Sigmoid colon (tissue), 4 donors: Measurements from ENCODE around the gene MDM2.

Experiments used
- EP300 ChIP-seq, 4 donors: sonication (generic); formaldehyde crosslinking; IDR thresholded peaks; one replicate each; pipeline ENCODE4 v1.6.1; 2017; ENCODE audit warnings: antibody characterized with exemption in 4 of 4
- POLR2A ChIP-seq, 2 donors: fragments of 450-650 bp; IDR thresholded peaks; one replicate each; pipeline ENCODE4 v1.6.1; 2016; ENCODE audit warnings: antibody characterized with exemption in 2 of 2, mild to moderate bottlenecking in 2 of 2, moderate library complexity in 2 of 2
- TF ChIP-seq, protein P1 (sequence below), 4 experiments: fragments of 450-650 bp in 3 of 4; fragments of 200-600 bp in 1 of 4; IDR thresholded peaks; one replicate each; pipeline ENCODE4 v1.5.1; 2016 to 2019; ENCODE audit warnings: antibody characterized with exemption in 4 of 4, mild to moderate bottlenecking in 3 of 4, moderate library complexity in 2 of 4

DNA sequence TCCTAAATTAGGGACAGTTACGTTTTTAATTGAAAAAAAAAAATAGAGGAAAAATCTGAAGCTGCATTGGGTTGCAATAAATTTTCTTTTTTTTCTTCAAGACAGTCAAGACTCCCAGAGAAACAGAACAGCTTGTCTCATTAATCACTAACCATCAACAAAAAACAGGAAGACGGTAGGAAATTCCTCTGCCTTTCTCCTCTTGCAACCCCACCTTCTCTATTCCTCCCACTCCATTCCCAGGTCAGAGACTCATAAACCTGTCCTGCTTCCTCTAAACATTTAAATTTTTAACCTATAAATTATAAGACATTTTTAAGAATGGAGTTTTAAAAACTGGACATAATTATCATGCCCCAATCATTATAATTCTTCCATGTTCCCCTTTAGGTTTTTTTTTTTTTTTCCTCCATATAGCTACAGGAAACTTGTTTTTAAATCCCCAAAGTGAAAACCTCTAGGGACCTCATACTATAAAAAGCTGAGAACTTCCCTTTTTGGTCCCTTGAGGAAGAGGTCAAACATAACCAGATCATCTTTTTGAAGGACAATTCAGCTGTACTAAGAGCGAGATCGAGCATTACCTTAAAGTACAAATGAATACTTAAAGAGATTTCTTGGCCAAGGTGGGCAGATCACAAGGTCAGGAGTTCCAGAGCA lies 89.0 kb downstream of the MDM2 start:
- TF ChIP-seq, protein P1, sequence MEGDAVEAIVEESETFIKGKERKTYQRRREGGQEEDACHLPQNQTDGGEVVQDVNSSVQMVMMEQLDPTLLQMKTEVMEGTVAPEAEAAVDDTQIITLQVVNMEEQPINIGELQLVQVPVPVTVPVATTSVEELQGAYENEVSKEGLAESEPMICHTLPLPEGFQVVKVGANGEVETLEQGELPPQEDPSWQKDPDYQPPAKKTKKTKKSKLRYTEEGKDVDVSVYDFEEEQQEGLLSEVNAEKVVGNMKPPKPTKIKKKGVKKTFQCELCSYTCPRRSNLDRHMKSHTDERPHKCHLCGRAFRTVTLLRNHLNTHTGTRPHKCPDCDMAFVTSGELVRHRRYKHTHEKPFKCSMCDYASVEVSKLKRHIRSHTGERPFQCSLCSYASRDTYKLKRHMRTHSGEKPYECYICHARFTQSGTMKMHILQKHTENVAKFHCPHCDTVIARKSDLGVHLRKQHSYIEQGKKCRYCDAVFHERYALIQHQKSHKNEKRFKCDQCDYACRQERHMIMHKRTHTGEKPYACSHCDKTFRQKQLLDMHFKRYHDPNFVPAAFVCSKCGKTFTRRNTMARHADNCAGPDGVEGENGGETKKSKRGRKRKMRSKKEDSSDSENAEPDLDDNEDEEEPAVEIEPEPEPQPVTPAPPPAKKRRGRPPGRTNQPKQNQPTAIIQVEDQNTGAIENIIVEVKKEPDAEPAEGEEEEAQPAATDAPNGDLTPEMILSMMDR (IDR thresholded peaks at IDR 0.05): no peak
- TF ChIP-seq POLR2A (IDR thresholded peaks at IDR 0.05) (no peak), EP300 (IDR thresholded peaks at IDR 0.05) (no peak)
